HG03039 (cell line): Measurements from ENCODE around the gene GALK1.

Source experiments
- ATAC-seq: cut with Tn5 transposase; IDR thresholded peaks from one replicate; pipeline ENCODE4 v1.9.1; 2021; ENCODE audit warnings: mild to moderate bottlenecking, moderate library complexity; ENCODE audit not compliant: unreplicated experiment

The GALK1 gene

GRCh38 chr17:75751676-75752404 lies 13.2 kb downstream of the GALK1 start:
- ATAC-seq: no peak

- ATAC-seq: no peak
Measured at GRCh38 chr17:75750661-75751423, 14.2 kb downstream of the GALK1 start.

GRCh38 chr17:75749545-75750389 lies 15.2 kb downstream of the GALK1 start:
- peak; percentile 46 for ATAC-seq

- ATAC-seq: no peak
Measured at GRCh38 chr17:75748706-75749105, 16.3 kb downstream of the GALK1 start.

- ATAC-seq: no peak
Measured at GRCh38 chr17:75743625-75744206, 21.3 kb downstream of the GALK1 start.

- no peak for ATAC-seq
Measured at GRCh38 chr17:75742337-75742736, 22.7 kb downstream of the GALK1 start.

GRCh38 chr17:75740631-75741077 lies 24.3 kb downstream of the GALK1 start:
- ATAC-seq: no peak

- no peak for ATAC-seq
Measured at GRCh38 chr17:75740215-75740614, 24.8 kb downstream of the GALK1 start.

GRCh38 chr17:75739801-75740200 lies 25.2 kb downstream of the GALK1 start:
- no peak for ATAC-seq

GRCh38 chr17:75739174-75739573 lies 25.8 kb downstream of the GALK1 start:
- ATAC-seq: no peak

GRCh38 chr17:75738218-75738802 lies 26.7 kb downstream of the GALK1 start:
- ATAC-seq: no peak

GRCh38 chr17:75737133-75737962 lies 27.6 kb downstream of the GALK1 start:
- no peak for ATAC-seq

GRCh38 chr17:75736173-75736835 lies 28.7 kb downstream of the GALK1 start:
- ATAC-seq: no peak

GRCh38 chr17:75734674-75735294 lies 30.2 kb downstream of the GALK1 start:
- no peak for ATAC-seq

- ATAC-seq: no peak
Measured at GRCh38 chr17:75733471-75733870, 31.5 kb downstream of the GALK1 start.

GRCh38 chr17:75731716-75732498 lies 33.1 kb downstream of the GALK1 start:
- ATAC-seq: no peak

GRCh38 chr17:75731086-75731715 lies 33.8 kb downstream of the GALK1 start:
- ATAC-seq: no peak
